ENCODE results near the gene AGTR1. TPM values are rescaled to one million over a fixed set of nuclear protein-coding genes. Genes with fewer than 3 reads are reported as not detected.

AGTR1 gene
- total RNA-seq, 1 donor from 2014 or later: 12.0 TPM

- Histone ChIP-seq H3K4me3 (no peak overlapping the region), H3K9me3 (no peaks in the 10 kb centered on the region), H3K27me3 (no peaks in the 10 kb centered on the region), H3K27ac (no peak overlapping the region), H3K4me1 (no peaks in the 10 kb centered on the region), H3K36me3 (no peaks in the 10 kb centered on the region)
- TF ChIP-seq POLR2AphosphoS5 (IDR thresholded peaks at IDR 0.05; ENCODE audit: insufficient read depth in 1 of 2, low read depth in 1 of 2): no peak
- no peak for TF ChIP-seq CTCF (IDR thresholded peaks at IDR 0.05)
- no peak for DNase-seq (ENCODE audit: extremely low spot score in 2 of 2)
- intact Hi-C loops (cut with DNase I): no loop called here
Measured at GRCh38 chr3:148737104-148737530, 39.4 kb downstream of the AGTR1 start.

- Histone ChIP-seq H3K36me3 (no peaks in the 10 kb centered on the region), H3K4me1 (no peaks in the 10 kb centered on the region), H3K9me3 (no peaks in the 10 kb centered on the region), H3K27me3 (no peaks in the 10 kb centered on the region), H3K4me3 (no peak overlapping the region), H3K27ac (no peak overlapping the region)
- TF ChIP-seq POLR2AphosphoS5 (IDR thresholded peaks at IDR 0.05; ENCODE audit: insufficient read depth in 1 of 2, low read depth in 1 of 2): no peak
- TF ChIP-seq POLR2A (IDR thresholded peaks at IDR 0.05): no peak
- no peak for TF ChIP-seq CTCF (IDR thresholded peaks at IDR 0.05)
- DNase-seq (ENCODE audit: extremely low spot score in 2 of 2): no peak
- intact Hi-C loops (cut with DNase I): no loop called here
Measured at GRCh38 chr3:148739720-148740119, 42.0 kb downstream of the AGTR1 start.

- Histone ChIP-seq H3K9me3 (no peaks in the 10 kb centered on the region), H3K27me3 (no peaks in the 10 kb centered on the region), H3K4me3 (no peak overlapping the region), H3K27ac (no peak overlapping the region), H3K4me1 (no peaks in the 10 kb centered on the region), H3K36me3 (no peaks in the 10 kb centered on the region)
- TF ChIP-seq CTCF (IDR thresholded peaks at IDR 0.05) (no peak), POLR2AphosphoS5 (IDR thresholded peaks at IDR 0.05; ENCODE audit: insufficient read depth in 1 of 2, low read depth in 1 of 2) (no peak), POLR2A (IDR thresholded peaks at IDR 0.05) (no peak)
- DNase-seq (ENCODE audit: extremely low spot score in 2 of 2): no peak
- intact Hi-C loops (cut with DNase I): no loop called here
Measured at GRCh38 chr3:148740291-148740690, 42.6 kb downstream of the AGTR1 start.

- TF ChIP-seq CTCF (IDR thresholded peaks at IDR 0.05): no peak
- TF ChIP-seq POLR2AphosphoS5 (IDR thresholded peaks at IDR 0.05; ENCODE audit: insufficient read depth in 1 of 2, low read depth in 1 of 2): no peak
- TF ChIP-seq POLR2A (IDR thresholded peaks at IDR 0.05): no peak
- intact Hi-C loops (cut with DNase I): no loop called here
- H3K9me3 ChIP-seq: no peaks in the 10 kb centered on the region
- no peak overlapping the region for H3K27ac ChIP-seq
- no peaks in the 10 kb centered on the region for H3K36me3 ChIP-seq
- H3K27me3 ChIP-seq: no peaks in the 10 kb centered on the region
- no peak for DNase-seq (ENCODE audit: extremely low spot score in 2 of 2)
- no peak overlapping the region for H3K4me3 ChIP-seq
- H3K4me1 ChIP-seq: no peaks in the 10 kb centered on the region
Measured at GRCh38 chr3:148741219-148741618, 43.5 kb downstream of the AGTR1 start.

- Histone ChIP-seq H3K36me3 (no peaks in the 10 kb centered on the region), H3K27ac (no peak overlapping the region), H3K4me3 (no peak overlapping the region), H3K9me3 (no peaks in the 10 kb centered on the region), H3K27me3 (no peaks in the 10 kb centered on the region), H3K4me1 (no peaks in the 10 kb centered on the region)
- DNase-seq (ENCODE audit: extremely low spot score in 2 of 2): no peak
- TF ChIP-seq POLR2AphosphoS5 (IDR thresholded peaks at IDR 0.05; ENCODE audit: insufficient read depth in 1 of 2, low read depth in 1 of 2) (no peak), CTCF (IDR thresholded peaks at IDR 0.05) (no peak), POLR2A (IDR thresholded peaks at IDR 0.05) (no peak)
- intact Hi-C loops (cut with DNase I): no loop called here
Measured at GRCh38 chr3:148742118-148742517, 44.4 kb downstream of the AGTR1 start.

All from vagina (tissue), 2 donors.